OCI-LY1 (cell line): ENCODE measurements around the gene ZNF575.

Source experiments
- H2AFZ ChIP-seq: fragments of 200-600 bp; sonication (generic), shearing (Covaris generic); 2 replicates; pipeline ENCODE4 v1.6.0; 2014; ENCODE audit warnings: antibody characterized with exemption, mild to moderate bottlenecking, low read length
- H3F3A ChIP-seq: fragments of 200-600 bp; sonication (generic), shearing (Covaris generic); 2 replicates; pipeline ENCODE4 v1.6.0; 2014; ENCODE audit warnings: mild to moderate bottlenecking, antibody characterized with exemption, low read length, moderate library complexity; ENCODE audit not compliant: insufficient read depth
- H3K27ac ChIP-seq: fragments of 200-600 bp; sonication (generic); 2 replicates; pipeline ENCODE4 v1.5.1; 2014; ENCODE audit warnings: low read length, mixed run types, mild to moderate bottlenecking, low read depth; ENCODE audit not compliant: poor library complexity, severe bottlenecking
- H3K27me3 ChIP-seq: fragments of 200-600 bp; sonication (generic); 2 replicates; pipeline ENCODE4 v1.6.0; 2014; ENCODE audit warnings: antibody characterized with exemption, mild to moderate bottlenecking, low read length, moderate library complexity; ENCODE audit not compliant: insufficient read depth
- H3K36me3 ChIP-seq: fragments of 200-600 bp; sonication (generic); 2 replicates; pipeline ENCODE4 v1.6.1; 2014; ENCODE audit warnings: mild to moderate bottlenecking, antibody characterized with exemption, low read length, moderate library complexity, mixed read lengths; ENCODE audit not compliant: insufficient read depth
- H3K4me1 ChIP-seq: fragments of 200-600 bp; sonication (generic); 2 replicates; pipeline ENCODE4 v1.5.1; 2014; ENCODE audit warnings: mild to moderate bottlenecking, low read length, moderate library complexity; ENCODE audit not compliant: insufficient read depth, severe bottlenecking
- H3K4me2 ChIP-seq: fragments of 200-600 bp; sonication (generic), shearing (Covaris generic); 2 replicates; pipeline ENCODE4 v1.6.1; 2014; ENCODE audit warnings: low read length
- H3K4me3 ChIP-seq: fragments of 200-600 bp; sonication (generic); 2 replicates; pipeline ENCODE4 v1.5.1; 2014; ENCODE audit warnings: low read length, low read depth, mild to moderate bottlenecking, mixed read lengths; ENCODE audit not compliant: poor library complexity, severe bottlenecking
- H3K79me2 ChIP-seq: fragments of 200-600 bp; shearing (Covaris generic); 2 replicates; pipeline ENCODE4 v1.6.1; 2016; ENCODE audit warnings: mixed run types, low read length, mixed read lengths; ENCODE audit not compliant: insufficient read depth
- H3K9ac ChIP-seq: fragments of 200-600 bp; sonication (generic), shearing (Covaris generic); 2 replicates; pipeline ENCODE4 v1.6.1; 2014; ENCODE audit warnings: mild to moderate bottlenecking, low read length, mixed read lengths
- H3K9me2 ChIP-seq: fragments of 200-600 bp; sonication (generic), shearing (Covaris generic); 2 replicates; pipeline ENCODE4 v1.6.1; 2014; ENCODE audit warnings: low read depth, mild to moderate bottlenecking, low read length, mixed read lengths
- H3K9me3 ChIP-seq: fragments of 200-600 bp; shearing (Covaris generic); 2 replicates; pipeline ENCODE4 v1.6.1; 2014; ENCODE audit warnings: low read length, mixed read lengths
- H4K20me1 ChIP-seq: fragments of 200-600 bp; sonication (generic), shearing (Covaris generic); 2 replicates; pipeline ENCODE4 v1.6.0; 2016; ENCODE audit warnings: mild to moderate bottlenecking, low read length; ENCODE audit not compliant: insufficient read depth
- EZH2 ChIP-seq: fragments of 200-600 bp; sonication (generic), shearing (Covaris generic); IDR thresholded peaks from 2 replicates; pipeline ENCODE4 v1.8.0; 2017; ENCODE audit warnings: borderline replicate concordance, mixed run types, mild to moderate bottlenecking, antibody characterized with exemption, low read length, moderate library complexity, mixed read lengths
- TF ChIP-seq, protein P1 (sequence below): fragments of 200-600 bp; sonication (generic), shearing (Covaris generic); IDR thresholded peaks from 2 replicates; pipeline ENCODE4 v1.5.1; 2017; ENCODE audit warnings: mild to moderate bottlenecking, antibody characterized with exemption, low read length, moderate library complexity, mixed read lengths

The ZNF575 gene

GRCh38 chr19:43561139-43561970 is 28.4 kb downstream of the ZNF575 start:
- no peaks in the 10 kb centered on the region for H4K20me1 ChIP-seq
- H3K27ac ChIP-seq = peak overlapping the region; percentile 72
- H3K9me3 ChIP-seq = no peaks in the 10 kb centered on the region
- no peak overlapping the region for H3K9ac ChIP-seq
- TF ChIP-seq, protein P1, sequence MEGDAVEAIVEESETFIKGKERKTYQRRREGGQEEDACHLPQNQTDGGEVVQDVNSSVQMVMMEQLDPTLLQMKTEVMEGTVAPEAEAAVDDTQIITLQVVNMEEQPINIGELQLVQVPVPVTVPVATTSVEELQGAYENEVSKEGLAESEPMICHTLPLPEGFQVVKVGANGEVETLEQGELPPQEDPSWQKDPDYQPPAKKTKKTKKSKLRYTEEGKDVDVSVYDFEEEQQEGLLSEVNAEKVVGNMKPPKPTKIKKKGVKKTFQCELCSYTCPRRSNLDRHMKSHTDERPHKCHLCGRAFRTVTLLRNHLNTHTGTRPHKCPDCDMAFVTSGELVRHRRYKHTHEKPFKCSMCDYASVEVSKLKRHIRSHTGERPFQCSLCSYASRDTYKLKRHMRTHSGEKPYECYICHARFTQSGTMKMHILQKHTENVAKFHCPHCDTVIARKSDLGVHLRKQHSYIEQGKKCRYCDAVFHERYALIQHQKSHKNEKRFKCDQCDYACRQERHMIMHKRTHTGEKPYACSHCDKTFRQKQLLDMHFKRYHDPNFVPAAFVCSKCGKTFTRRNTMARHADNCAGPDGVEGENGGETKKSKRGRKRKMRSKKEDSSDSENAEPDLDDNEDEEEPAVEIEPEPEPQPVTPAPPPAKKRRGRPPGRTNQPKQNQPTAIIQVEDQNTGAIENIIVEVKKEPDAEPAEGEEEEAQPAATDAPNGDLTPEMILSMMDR = no peak
- TF ChIP-seq EZH2 = no peak
- peaks cover 28% of the 10 kb centered on the region for H3K4me1 ChIP-seq
- H3K4me3 ChIP-seq = no peak overlapping the region
- H3K36me3 ChIP-seq = peaks cover 14% of the 10 kb centered on the region; the same call in 1 of the 2 replicates
- no peak overlapping the region for H2AFZ ChIP-seq
- H3K27me3 ChIP-seq = no peaks in the 10 kb centered on the region
- no peaks in the 10 kb centered on the region for H3K9me2 ChIP-seq
- H3F3A ChIP-seq = no peaks in the 10 kb centered on the region
- no peak overlapping the region for H3K4me2 ChIP-seq
- H3K79me2 ChIP-seq = no peaks in the 10 kb centered on the region

DNA sequence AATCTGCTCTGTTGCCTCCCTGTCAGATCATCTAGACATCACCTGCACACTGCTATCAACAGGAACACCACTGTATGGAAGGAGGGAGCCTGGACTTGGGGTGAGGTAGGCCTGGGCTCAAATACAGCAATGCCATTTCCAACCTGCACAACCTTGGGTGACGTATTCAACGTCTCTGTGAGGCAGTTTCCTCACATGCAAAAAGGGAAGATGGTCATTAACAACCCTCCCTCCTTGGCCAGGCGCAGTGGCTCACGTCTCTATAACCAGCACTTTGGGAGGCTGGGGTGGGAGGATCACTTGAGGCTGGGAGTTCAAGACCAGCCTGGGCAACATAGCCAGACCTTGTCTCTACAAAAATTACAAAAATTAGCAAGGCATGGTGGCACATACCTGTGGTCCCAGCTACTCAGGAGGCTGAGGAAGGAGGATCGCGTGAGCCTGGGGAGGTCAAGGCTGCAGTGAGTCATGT is 29.3 kb downstream of the ZNF575 start:
- Histone ChIP-seq H3K9me2 (no peaks in the 10 kb centered on the region), H4K20me1 (no peaks in the 10 kb centered on the region), H3K79me2 (no peaks in the 10 kb centered on the region), H3K27me3 (no peaks in the 10 kb centered on the region), H3F3A (no peaks in the 10 kb centered on the region), H3K4me3 (no peak overlapping the region), H3K36me3 (peaks cover 14% of the 10 kb centered on the region; the same call in 1 of the 2 replicates), H2AFZ (no peak overlapping the region), H3K27ac (peak overlapping the region; percentile 72), H3K9me3 (no peaks in the 10 kb centered on the region), H3K4me2 (peak overlapping the region; percentile 5; the same call in 1 of the 2 replicates), H3K4me1 (peaks cover 28% of the 10 kb centered on the region), H3K9ac (no peak overlapping the region)
- no peak for TF ChIP-seq EZH2
- TF ChIP-seq, protein P1 = no peak

DNA sequence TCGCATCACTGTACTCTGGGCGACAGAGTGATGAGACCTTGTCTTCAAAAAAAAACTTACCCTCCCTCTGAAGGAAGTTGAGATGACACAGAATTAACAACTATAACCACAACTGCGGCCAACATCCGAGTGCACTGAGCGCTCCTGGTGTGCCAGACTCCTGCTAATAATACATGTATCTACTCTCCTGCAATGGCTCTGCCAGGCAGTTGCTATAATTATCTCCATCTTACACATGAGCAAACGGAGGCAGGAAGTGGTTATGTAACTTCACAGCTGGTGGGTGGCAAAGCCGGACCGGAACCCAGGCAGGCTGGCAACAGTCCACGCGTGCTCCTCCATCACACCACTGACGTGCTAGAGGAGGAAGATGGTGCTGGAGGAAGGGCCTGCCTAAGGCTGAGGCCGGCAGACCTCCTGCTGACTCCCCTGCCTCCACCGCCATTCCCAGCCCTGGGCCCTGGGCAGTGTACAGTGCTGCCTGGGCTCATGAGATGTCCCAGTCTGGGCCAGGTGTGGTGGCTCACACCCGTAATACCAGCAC is 29.8 kb downstream of the ZNF575 start:
- no peaks in the 10 kb centered on the region for H4K20me1 ChIP-seq
- peak overlapping the region; percentile 5; the same call in 1 of the 2 replicates for H3K4me2 ChIP-seq
- H3K36me3 ChIP-seq = peaks cover 14% of the 10 kb centered on the region; the same call in 1 of the 2 replicates
- no peak overlapping the region for H3K4me3 ChIP-seq
- no peak for TF ChIP-seq EZH2
- TF ChIP-seq, protein P1 = no peak
- peak overlapping the region; percentile 72 for H3K27ac ChIP-seq
- no peak overlapping the region for H2AFZ ChIP-seq
- H3F3A ChIP-seq = no peaks in the 10 kb centered on the region
- no peaks in the 10 kb centered on the region for H3K9me3 ChIP-seq
- no peak overlapping the region for H3K9ac ChIP-seq
- no peaks in the 10 kb centered on the region for H3K27me3 ChIP-seq
- H3K79me2 ChIP-seq = no peaks in the 10 kb centered on the region
- peaks cover 28% of the 10 kb centered on the region for H3K4me1 ChIP-seq
- H3K9me2 ChIP-seq = no peaks in the 10 kb centered on the region
